CD4-positive, CD25-positive, alpha-beta regulatory T cell (primary cell): ENCODE measurements around the gene NLGN4Y. TPM values are rescaled to one million over a fixed set of nuclear protein-coding genes. Genes with fewer than 3 reads are reported as not detected.
A peak's percentile ranks its signal among the peaks of the same experiment; 100 is the strongest.

Experiments used
- ATAC-seq, 2 donors: fragments of 150-1000 bp; cut with Tn5 transposase; one replicate each; pipeline ENCODE4 v1.10.0; 2021; ENCODE audit warnings: low read depth in 2 of 2, moderate number of reproducible peaks in 2 of 2, moderate library complexity in 1 of 2
- DNase-seq, 3 donors: peaks; one replicate each; pipeline versions ENCODE4 v3.0.0 to v3.0.0-alpha.2; 2012 to 2022; ENCODE audit warnings: mixed read lengths in 1 of 3
- H3K27ac ChIP-seq: one replicate; pipeline ENCODE4 v1.7.0; 2013; ENCODE audit warnings: mild to moderate bottlenecking, low read length; ENCODE audit not compliant: insufficient read depth, poor library complexity, severe bottlenecking
- H3K27me3 ChIP-seq: one replicate; pipeline ENCODE4 v1.7.0; 2013; ENCODE audit warnings: low read length; ENCODE audit not compliant: control insufficient read depth, insufficient read depth
- H3K36me3 ChIP-seq: one replicate; pipeline ENCODE4 v1.7.0; 2013; ENCODE audit warnings: mild to moderate bottlenecking, low read length, moderate library complexity; ENCODE audit not compliant: control insufficient read depth, insufficient read depth
- H3K4me1 ChIP-seq: 2 replicates; pipeline ENCODE4 v1.7.0; 2013; ENCODE audit warnings: mild to moderate bottlenecking, low read length; ENCODE audit not compliant: insufficient read depth, control insufficient read depth, poor library complexity, severe bottlenecking
- H3K4me3 ChIP-seq: one replicate; pipeline ENCODE4 v1.7.0; 2013; ENCODE audit warnings: low read depth, mild to moderate bottlenecking, low read length, moderate library complexity
- H3K9me3 ChIP-seq, 2 experiments: 1 replicate in 1 of 2; 2 replicates in 1 of 2; pipeline ENCODE4 v1.7.0; 2013; ENCODE audit warnings: low read length in 2 of 2, mild to moderate bottlenecking in 1 of 2, moderate library complexity in 1 of 2; ENCODE audit not compliant: control insufficient read depth in 2 of 2
- H3K27ac Mint-ChIP-seq, 3 donors: one replicate each; pipeline ENCODE4 v1.8.0; 2020 to 2022; ENCODE audit warnings: mild to moderate bottlenecking in 3 of 3, mixed read lengths in 3 of 3, moderate library complexity in 2 of 3
- H3K27me3 Mint-ChIP-seq: one replicate; pipeline ENCODE4 v1.8.0; 2022; ENCODE audit warnings: mild to moderate bottlenecking, mixed read lengths
- H3K36me3 Mint-ChIP-seq: one replicate; pipeline ENCODE4 v1.8.0; 2020; ENCODE audit warnings: mixed read lengths
- H3K4me1 Mint-ChIP-seq, 4 donors: one replicate each; pipeline ENCODE4 v1.8.0; 2020 to 2022; ENCODE audit warnings: mixed read lengths in 4 of 4, mild to moderate bottlenecking in 1 of 4
- H3K4me3 Mint-ChIP-seq, 4 donors: one replicate each; pipeline ENCODE4 v1.8.0; 2020 to 2022; ENCODE audit warnings: mild to moderate bottlenecking in 4 of 4, mixed read lengths in 4 of 4, moderate library complexity in 3 of 4
- H3K9me3 Mint-ChIP-seq, 7 donors: one replicate each; pipeline ENCODE4 v1.8.0; 2020 to 2022; ENCODE audit warnings: mixed read lengths in 7 of 7, mild to moderate bottlenecking in 3 of 7, moderate library complexity in 2 of 7
- polyA plus RNA-seq, 4 donors: library from polyadenylated mRNA; unstranded; fragments of 300-500 nt; fragmentation: Illumina TruSeq; gene quantifications; one replicate each; pipeline ENCODE4 v1.2.3, GENCODE V29; 2021
- total RNA-seq: library from RNA; stranded (reverse); gene quantifications from one replicate; pipeline ENCODE4 v1.2.3, GENCODE V29; 2022

Gene NLGN4Y
- total RNA-seq (not detected), polyA plus RNA-seq (1 to 10 TPM in 1 of 4 donors, not detected in 3; 2.4 TPM)

DNA sequence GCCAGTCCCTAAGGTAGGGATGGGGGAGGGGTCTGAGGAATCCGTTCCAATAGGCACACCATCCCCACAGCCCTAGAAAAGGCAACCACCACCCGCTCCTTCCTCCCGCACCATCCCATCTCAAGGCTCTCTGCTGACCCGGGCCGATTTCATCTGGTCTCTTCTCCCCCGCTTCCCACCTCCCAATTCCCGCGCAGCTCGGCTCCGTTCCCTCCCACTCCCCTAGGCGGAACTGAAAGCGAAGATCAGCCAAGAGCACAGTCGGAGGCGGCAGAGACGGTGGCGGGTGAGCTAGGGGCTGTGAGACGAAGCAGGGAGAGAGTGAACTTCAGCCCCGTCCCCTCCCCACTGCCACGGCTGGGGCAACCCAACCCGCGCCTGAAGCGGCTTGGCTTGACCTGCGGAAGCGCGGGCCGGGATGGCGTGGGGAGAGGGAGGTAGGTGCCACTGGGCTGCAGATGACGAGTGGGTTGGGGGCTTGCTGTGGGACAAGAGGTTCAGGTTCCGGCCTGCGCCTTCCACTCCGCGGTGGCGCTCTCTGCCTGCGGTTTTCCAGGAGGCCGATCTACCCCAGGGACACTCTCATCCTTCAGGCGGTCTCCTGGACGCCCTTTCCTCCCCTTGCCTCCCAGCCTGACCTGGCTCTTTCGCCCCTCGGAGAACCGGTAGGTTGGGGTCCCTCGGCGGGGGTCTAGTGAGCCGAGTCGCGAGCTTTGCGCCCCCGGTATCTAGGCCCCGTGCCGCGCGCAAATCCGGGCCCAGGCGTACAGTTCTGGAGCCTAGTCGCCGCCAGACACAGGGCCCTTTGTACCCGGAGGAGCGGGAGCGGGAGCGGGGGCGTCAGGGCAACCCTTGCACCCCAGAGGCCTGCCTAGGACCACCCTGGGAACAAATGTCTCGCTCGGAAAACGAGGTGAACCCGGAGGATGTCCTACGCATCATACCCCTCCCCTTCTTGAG is at the start of gene NLGN4Y:
NLGN4Y (plus strand) TSS at position 258 of the 960 bp plus-strand sequence. CDS start 97,591 bp downstream, outside the sequence.
- ATAC-seq (peak; percentile 20 to 42), DNase-seq (no peak)
- H3K36me3 ChIP-seq = no peaks in the 10 kb centered on the region
- peaks cover 0 to 5% (median 1%) of the 10 kb centered on the region in 4 donors for H3K4me1 Mint-ChIP-seq
- H3K4me1 ChIP-seq = no peaks in the 10 kb centered on the region
- no peaks in the 10 kb centered on the region for H3K36me3 Mint-ChIP-seq
- H3K27me3 Mint-ChIP-seq = peaks cover 16% of the 10 kb centered on the region
- H3K4me3 ChIP-seq = peak within 1 kb of the TSS; percentile 48
- H3K9me3 ChIP-seq = no peaks in the 10 kb centered on the region
- no peaks in the 10 kb centered on the region for H3K27me3 ChIP-seq
- H3K4me3 Mint-ChIP-seq = peak within 1 kb of the TSS in 1 of 4 donors; percentile 93
- H3K9me3 Mint-ChIP-seq = no peaks in the 10 kb centered on the region
- peak within 1 kb of the TSS in 1 of 3 donors; percentile 79 for H3K27ac Mint-ChIP-seq
- H3K27ac ChIP-seq = no peak within 1 kb of the TSS

DNA sequence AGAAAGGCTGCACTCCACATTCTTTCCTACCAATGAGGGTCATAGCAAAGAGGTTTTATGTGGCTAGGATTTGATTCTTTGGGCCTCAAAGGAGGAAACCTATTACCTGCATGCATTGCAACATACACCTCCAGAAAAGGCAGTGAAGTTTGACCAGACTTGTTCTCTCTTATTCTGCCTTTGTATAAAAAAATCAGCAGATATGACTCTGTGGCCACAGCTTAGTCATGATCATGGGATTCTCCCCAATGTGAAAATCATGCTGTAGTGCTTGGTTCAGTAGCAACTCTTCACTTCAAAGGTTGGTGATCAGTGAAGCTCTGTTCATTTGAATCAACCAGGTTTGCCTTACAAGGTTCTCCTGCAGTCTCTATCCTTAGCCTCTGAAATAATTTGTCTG is 38.4 kb upstream of the NLGN4Y start:
- Mint-ChIP-seq H3K27ac (no peak overlapping the region), H3K36me3 (no peaks in the 10 kb centered on the region), H3K27me3 (peaks cover 4% of the 10 kb centered on the region), H3K9me3 (peaks cover 0 to 1% (median 0%) of the 10 kb centered on the region in 7 donors), H3K4me1 (no peaks in the 10 kb centered on the region), H3K4me3 (no peak overlapping the region)
- H3K36me3 ChIP-seq = no peaks in the 10 kb centered on the region
- H3K4me3 ChIP-seq = no peak overlapping the region
- ATAC-seq (no peak), DNase-seq (no peak)
- no peaks in the 10 kb centered on the region for H3K27me3 ChIP-seq
- H3K27ac ChIP-seq = no peak overlapping the region
- no peaks in the 10 kb centered on the region for H3K4me1 ChIP-seq
- no peaks in the 10 kb centered on the region for H3K9me3 ChIP-seq

DNA sequence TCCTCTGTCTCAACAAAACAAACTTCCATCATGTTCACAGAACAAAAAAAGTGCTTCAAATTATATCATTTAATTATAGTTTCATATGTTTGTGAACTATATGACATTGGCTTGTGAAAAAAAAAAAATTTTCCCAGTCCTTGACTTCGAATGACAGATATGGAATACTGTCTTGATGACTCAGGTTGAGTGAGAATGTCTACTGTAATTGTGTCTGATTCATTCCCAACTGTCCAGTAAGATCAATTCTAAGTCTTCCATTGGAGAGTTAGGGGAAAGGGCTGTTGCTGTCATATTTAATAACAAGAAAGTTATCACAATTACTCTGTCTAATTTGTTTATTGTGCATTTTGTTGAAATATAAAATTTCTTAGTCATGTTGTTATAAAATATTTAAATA is 34.1 kb upstream of the NLGN4Y start:
- Histone ChIP-seq H3K4me1 (no peaks in the 10 kb centered on the region), H3K4me3 (no peak overlapping the region), H3K9me3 (no peaks in the 10 kb centered on the region), H3K36me3 (no peaks in the 10 kb centered on the region), H3K27ac (no peak overlapping the region), H3K27me3 (no peaks in the 10 kb centered on the region)
- DNase-seq (no peak), ATAC-seq (no peak)
- Mint-ChIP-seq H3K9me3 (no peaks in the 10 kb centered on the region), H3K4me3 (no peak overlapping the region), H3K4me1 (no peaks in the 10 kb centered on the region), H3K27me3 (peaks cover 4% of the 10 kb centered on the region), H3K27ac (no peak overlapping the region), H3K36me3 (no peaks in the 10 kb centered on the region)

DNA sequence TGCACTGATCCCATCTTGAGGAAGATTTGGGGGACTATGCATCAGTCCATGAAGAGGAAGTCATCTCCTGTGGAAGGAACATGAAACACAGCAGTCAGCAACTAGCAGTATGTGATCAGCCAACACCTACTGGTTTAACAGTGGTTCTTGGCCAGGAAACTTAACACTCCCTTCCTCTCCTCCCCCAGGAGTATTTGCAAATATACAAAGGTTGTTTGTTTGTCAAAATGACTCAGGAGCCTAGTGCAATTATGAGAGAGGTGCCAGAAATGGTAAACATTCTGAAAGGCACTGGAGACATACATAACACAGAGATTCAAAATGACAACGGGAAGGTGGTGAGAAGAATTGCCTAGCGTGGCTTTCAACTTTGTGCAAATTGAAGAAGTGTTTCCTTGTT is 26.3 kb upstream of the NLGN4Y start:
- no peaks in the 10 kb centered on the region for H3K27me3 ChIP-seq
- H3K9me3 Mint-ChIP-seq = no peaks in the 10 kb centered on the region
- H3K27me3 Mint-ChIP-seq = no peaks in the 10 kb centered on the region
- DNase-seq (no peak), ATAC-seq (no peak)
- H3K4me1 Mint-ChIP-seq = no peaks in the 10 kb centered on the region
- H3K27ac ChIP-seq = no peak overlapping the region
- no peaks in the 10 kb centered on the region for H3K4me1 ChIP-seq
- H3K9me3 ChIP-seq = no peaks in the 10 kb centered on the region
- H3K4me3 ChIP-seq = no peak overlapping the region
- H3K4me3 Mint-ChIP-seq = no peak overlapping the region
- no peaks in the 10 kb centered on the region for H3K36me3 ChIP-seq
- no peak overlapping the region for H3K27ac Mint-ChIP-seq
- H3K36me3 Mint-ChIP-seq = no peaks in the 10 kb centered on the region

DNA sequence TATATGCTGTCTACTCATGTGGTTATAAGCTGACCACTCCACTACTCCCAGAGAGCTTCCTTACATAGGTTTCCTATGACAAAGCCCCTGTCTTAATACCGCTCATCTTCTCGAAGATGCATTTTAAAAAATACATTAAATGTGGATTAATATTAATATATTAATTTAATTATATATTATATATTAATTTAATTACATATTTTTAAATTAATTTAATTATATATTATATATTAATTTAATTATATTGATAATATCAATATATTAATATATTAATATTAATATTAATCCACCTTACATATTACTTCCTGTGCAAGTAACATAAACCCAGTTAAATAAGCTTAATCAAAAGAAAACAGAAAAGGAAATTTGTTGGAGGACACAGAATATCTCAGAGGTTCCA is 19.7 kb upstream of the NLGN4Y start:
- DNase-seq (no peak), ATAC-seq (no peak)
- Histone ChIP-seq H3K4me1 (no peaks in the 10 kb centered on the region), H3K4me3 (no peak overlapping the region), H3K9me3 (no peaks in the 10 kb centered on the region), H3K27ac (no peak overlapping the region), H3K27me3 (no peaks in the 10 kb centered on the region), H3K36me3 (no peaks in the 10 kb centered on the region)
- no peaks in the 10 kb centered on the region for H3K36me3 Mint-ChIP-seq
- no peaks in the 10 kb centered on the region for H3K4me1 Mint-ChIP-seq
- no peak overlapping the region for H3K27ac Mint-ChIP-seq
- no peaks in the 10 kb centered on the region for H3K27me3 Mint-ChIP-seq
- no peaks in the 10 kb centered on the region for H3K9me3 Mint-ChIP-seq
- no peak overlapping the region for H3K4me3 Mint-ChIP-seq

DNA sequence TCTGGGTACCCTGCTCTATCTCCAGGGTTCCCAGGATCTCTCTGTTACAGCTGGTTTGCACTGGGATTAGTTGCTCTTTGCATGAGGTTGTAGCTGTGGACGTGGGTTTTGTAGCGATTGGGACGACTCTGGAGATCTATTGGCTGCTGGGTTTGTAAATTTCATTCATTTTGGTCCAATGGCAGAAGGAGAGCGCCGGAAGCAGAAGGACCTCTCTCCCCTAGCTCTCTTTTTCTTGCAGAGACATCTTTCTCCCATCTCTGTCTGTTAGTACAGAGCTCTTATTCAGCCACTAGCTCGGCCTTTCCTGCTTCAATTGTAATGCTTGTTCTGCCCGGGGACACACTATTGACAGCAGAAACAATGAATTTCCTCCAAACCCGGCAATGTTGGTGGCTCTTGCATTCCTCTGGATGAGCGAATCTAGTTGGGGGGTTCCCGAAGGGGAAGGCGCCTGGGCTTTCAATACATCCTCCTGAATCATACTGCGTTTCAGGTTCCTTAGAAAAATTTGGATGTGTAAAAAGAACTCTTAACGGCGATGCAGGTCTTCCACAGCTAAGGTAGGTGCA is 1.9 kb upstream of the NLGN4Y start:
- H3K27me3 ChIP-seq = no peaks in the 10 kb centered on the region
- H3K36me3 Mint-ChIP-seq = no peaks in the 10 kb centered on the region
- H3K4me3 Mint-ChIP-seq = no peak overlapping the region
- H3K9me3 Mint-ChIP-seq = no peaks in the 10 kb centered on the region
- peaks cover 16% of the 10 kb centered on the region for H3K27me3 Mint-ChIP-seq
- H3K4me1 ChIP-seq = no peaks in the 10 kb centered on the region
- peaks cover 0 to 5% (median 1%) of the 10 kb centered on the region in 4 donors for H3K4me1 Mint-ChIP-seq
- H3K9me3 ChIP-seq = no peaks in the 10 kb centered on the region
- ATAC-seq (no peak), DNase-seq (no peak)
- H3K27ac Mint-ChIP-seq = no peak overlapping the region
- no peak overlapping the region for H3K4me3 ChIP-seq
- H3K36me3 ChIP-seq = no peaks in the 10 kb centered on the region
- H3K27ac ChIP-seq = no peak overlapping the region

DNA sequence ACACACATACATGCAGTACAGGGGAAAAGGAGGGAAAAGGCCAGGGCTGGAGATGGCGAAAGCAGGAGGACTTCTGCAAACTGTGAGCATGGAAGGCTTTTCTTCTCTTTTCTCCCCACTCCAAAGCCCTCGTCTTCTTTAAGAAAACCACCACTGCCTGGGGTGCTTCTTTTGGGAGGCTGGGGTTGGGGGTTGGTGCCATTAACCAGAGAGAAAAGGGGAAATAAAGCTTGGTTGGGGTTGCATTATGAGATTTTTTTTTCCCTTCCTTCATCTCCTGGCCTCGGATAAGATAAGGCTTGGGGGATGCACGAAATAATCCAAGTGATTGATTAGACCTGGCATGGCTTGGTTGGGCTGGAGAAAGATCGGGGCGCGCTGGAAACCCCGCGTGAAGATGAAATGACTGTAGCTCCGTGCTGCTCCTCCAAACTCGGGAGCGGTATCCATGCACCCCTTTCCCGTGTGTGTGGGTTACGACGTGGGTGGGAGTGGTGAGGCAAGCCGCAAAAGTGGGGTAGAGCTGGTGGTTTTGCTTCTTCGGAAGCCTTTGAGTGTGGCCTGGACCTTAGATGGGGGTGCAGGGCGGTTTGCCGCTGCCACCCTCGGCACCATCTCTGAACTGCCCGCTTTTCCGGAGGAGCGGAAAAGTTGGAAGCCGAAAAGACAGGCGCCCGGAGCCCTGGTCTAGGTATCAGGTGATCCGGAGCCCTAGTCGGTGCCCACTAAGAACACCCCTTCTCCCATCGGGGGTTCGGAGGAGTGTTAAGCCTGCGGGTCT is 648 bp upstream of the NLGN4Y start:
- Histone ChIP-seq H3K27me3 (no peaks in the 10 kb centered on the region), H3K27ac (no peak overlapping the region), H3K36me3 (no peaks in the 10 kb centered on the region), H3K4me1 (no peaks in the 10 kb centered on the region), H3K9me3 (no peaks in the 10 kb centered on the region), H3K4me3 (peak overlapping the region; percentile 32)
- Mint-ChIP-seq H3K4me3 (peak overlapping the region in 1 of 4 donors; percentile 93), H3K27me3 (peaks cover 16% of the 10 kb centered on the region), H3K9me3 (no peaks in the 10 kb centered on the region), H3K4me1 (peaks cover 0 to 5% (median 1%) of the 10 kb centered on the region in 4 donors), H3K36me3 (no peaks in the 10 kb centered on the region), H3K27ac (no peak overlapping the region)
- no peak for ATAC-seq
- no peak for DNase-seq
